Uterus (tissue), 4 donors: Measurements from ENCODE around the gene PUM1. TPM values are rescaled to one million over a fixed set of nuclear protein-coding genes. Genes with fewer than 3 reads are reported as not detected.

Source experiments
- DNase-seq, 2 donors: peaks; one replicate each; pipeline ENCODE4 v3.0.0-alpha.2; 2019 to 2020
- H3K27ac ChIP-seq, 2 donors: fragments of 200-600 bp; sonication (generic); 1 replicate in 1 of 2; 2 replicates in 1 of 2; pipeline ENCODE4 v1.5.1; 2016 to 2018
- H3K27me3 ChIP-seq, 2 donors: fragments of 200-600 bp; sonication (generic); one replicate each; pipeline ENCODE4 v1.5.1; 2018 to 2019; ENCODE audit warnings: control low read depth in 1 of 2
- H3K36me3 ChIP-seq, 2 donors: fragments of 200-600 bp; sonication (generic); one replicate each; pipeline ENCODE4 v1.5.1; 2019; ENCODE audit warnings: control low read depth in 1 of 2
- H3K4me1 ChIP-seq, 2 donors: fragments of 200-600 bp; sonication (generic); one replicate each; pipeline ENCODE4 v1.5.1; 2018 to 2019; ENCODE audit warnings: control low read depth in 1 of 2
- H3K4me3 ChIP-seq, 2 donors: fragments of 200-600 bp; sonication (generic); 1 replicate in 1 of 2; 2 replicates in 1 of 2; pipeline ENCODE4 v1.5.1; 2018 to 2019; ENCODE audit warnings: mild to moderate bottlenecking in 1 of 2
- H3K9me3 ChIP-seq, 2 donors: fragments of 200-600 bp; sonication (generic); one replicate each; pipeline ENCODE4 v1.5.1; 2019; ENCODE audit warnings: control low read depth in 1 of 2
- CTCF ChIP-seq, 4 experiments: fragments of 200-600 bp in 2 of 4; fragments of 450-650 bp in 2 of 4; sonication (generic) in 2 of 4; IDR thresholded peaks; one replicate each; pipeline ENCODE4 v1.5.1; 2016 to 2019; ENCODE audit warnings: antibody characterized with exemption in 4 of 4, mild to moderate bottlenecking in 2 of 4, moderate library complexity in 1 of 4
- POLR2A ChIP-seq, 2 donors: fragments of 450-650 bp; IDR thresholded peaks; one replicate each; pipeline ENCODE4 v1.6.1; 2016; ENCODE audit warnings: antibody characterized with exemption in 2 of 2, mild to moderate bottlenecking in 1 of 2, moderate library complexity in 1 of 2
- intact Hi-C: fragments of 100-400 bp; cut with DNase I; formaldehyde crosslinking; loops from one replicate; pipeline ENCODE4 v1.15.1; 2023; ENCODE audit warnings: low total_unique reads
- total RNA-seq, 4 donors: library from RNA; depleted of rRNA in 3 of 4; stranded (reverse); fragments of >200 nt in 3 of 4; gene quantifications; one replicate each; pipeline versions ENCODE4 v1.1.0 to v1.2.4, GENCODE V29; 2014 to 2023
- donor health status: DM: yes; HTN: yes; CAD: no.

PUM1 gene
- total RNA-seq, 4 donors from 2014 or later = 42.9 to 152 (median 113) TPM

- Histone ChIP-seq H3K27ac (peak overlapping the region; percentile 86 to 95), H3K9me3 (no peaks in the 10 kb centered on the region), H3K27me3 (no peaks in the 10 kb centered on the region), H3K4me3 (no peak overlapping the region), H3K36me3 (no peaks in the 10 kb centered on the region), H3K4me1 (peaks cover 4 to 13% of the 10 kb centered on the region in 2 donors)
- TF ChIP-seq POLR2A (IDR thresholded peaks at IDR 0.05) (no peak), CTCF (IDR thresholded peaks at IDR 0.05) (no peak)
- intact Hi-C loops = no loop called here
- no peak for DNase-seq
Observed at GRCh38 chr1:30888975-30889374, 176.5 kb downstream of the PUM1 start.

GRCh38 chr1:30888391-30888790 is 177.1 kb downstream of the PUM1 start:
- Histone ChIP-seq H3K27me3 (no peaks in the 10 kb centered on the region), H3K4me1 (peaks cover 4 to 13% of the 10 kb centered on the region in 2 donors), H3K27ac (peak overlapping the region; percentile 86 to 95), H3K9me3 (no peaks in the 10 kb centered on the region), H3K4me3 (no peak overlapping the region), H3K36me3 (no peaks in the 10 kb centered on the region)
- intact Hi-C loops = no loop called here
- peak; percentile 77 for DNase-seq
- no peak for TF ChIP-seq CTCF (IDR thresholded peaks at IDR 0.05)
- TF ChIP-seq POLR2A (IDR thresholded peaks at IDR 0.05) = no peak

- Histone ChIP-seq H3K4me3 (no peak overlapping the region), H3K36me3 (no peaks in the 10 kb centered on the region), H3K27ac (peak overlapping the region; percentile 86 to 95), H3K4me1 (peaks cover 4 to 13% of the 10 kb centered on the region in 2 donors), H3K9me3 (no peaks in the 10 kb centered on the region), H3K27me3 (no peaks in the 10 kb centered on the region)
- intact Hi-C loops = no loop called here
- TF ChIP-seq CTCF (IDR thresholded peaks at IDR 0.05) (no peak), POLR2A (IDR thresholded peaks at IDR 0.05) (no peak)
- no peak for DNase-seq
Observed at GRCh38 chr1:30887485-30888315, 177.8 kb downstream of the PUM1 start.

- Histone ChIP-seq H3K27ac (no peak overlapping the region), H3K36me3 (no peaks in the 10 kb centered on the region), H3K9me3 (no peaks in the 10 kb centered on the region), H3K4me1 (peaks cover 4 to 10% of the 10 kb centered on the region in 2 donors), H3K27me3 (no peaks in the 10 kb centered on the region), H3K4me3 (no peak overlapping the region)
- DNase-seq = no peak
- TF ChIP-seq CTCF (IDR thresholded peaks at IDR 0.05) (no peak), POLR2A (IDR thresholded peaks at IDR 0.05) (no peak)
- intact Hi-C loops = no loop called here
Observed at GRCh38 chr1:30886710-30887428, 178.6 kb downstream of the PUM1 start.
